ENCODE data around the gene AMHR2. TPM values are rescaled to one million over a fixed set of nuclear protein-coding genes. Genes with fewer than 3 reads are reported as not detected.

Gene AMHR2
- total RNA-seq, 1 donor from 2014 or later: not detected

- Mint-ChIP-seq H3K36me3 (ENCODE audit: low read depth) (peaks cover 57% of the 10 kb centered on the region), H3K27ac (ENCODE audit: unreplicated experiment) (peak overlapping the region; percentile 78), H3K9me3 (ENCODE audit: low read depth) (no peaks in the 10 kb centered on the region), H3K4me1 (ENCODE audit: low read depth) (peaks cover 29% of the 10 kb centered on the region), H3K27me3 (ENCODE audit: low read depth) (no peaks in the 10 kb centered on the region), H3K4me3 (ENCODE audit: unreplicated experiment) (no peak overlapping the region)
- DNase-seq (ENCODE audit: low spot score): no peak
- TF ChIP-seq, protein P1, sequence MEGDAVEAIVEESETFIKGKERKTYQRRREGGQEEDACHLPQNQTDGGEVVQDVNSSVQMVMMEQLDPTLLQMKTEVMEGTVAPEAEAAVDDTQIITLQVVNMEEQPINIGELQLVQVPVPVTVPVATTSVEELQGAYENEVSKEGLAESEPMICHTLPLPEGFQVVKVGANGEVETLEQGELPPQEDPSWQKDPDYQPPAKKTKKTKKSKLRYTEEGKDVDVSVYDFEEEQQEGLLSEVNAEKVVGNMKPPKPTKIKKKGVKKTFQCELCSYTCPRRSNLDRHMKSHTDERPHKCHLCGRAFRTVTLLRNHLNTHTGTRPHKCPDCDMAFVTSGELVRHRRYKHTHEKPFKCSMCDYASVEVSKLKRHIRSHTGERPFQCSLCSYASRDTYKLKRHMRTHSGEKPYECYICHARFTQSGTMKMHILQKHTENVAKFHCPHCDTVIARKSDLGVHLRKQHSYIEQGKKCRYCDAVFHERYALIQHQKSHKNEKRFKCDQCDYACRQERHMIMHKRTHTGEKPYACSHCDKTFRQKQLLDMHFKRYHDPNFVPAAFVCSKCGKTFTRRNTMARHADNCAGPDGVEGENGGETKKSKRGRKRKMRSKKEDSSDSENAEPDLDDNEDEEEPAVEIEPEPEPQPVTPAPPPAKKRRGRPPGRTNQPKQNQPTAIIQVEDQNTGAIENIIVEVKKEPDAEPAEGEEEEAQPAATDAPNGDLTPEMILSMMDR (IDR thresholded peaks at IDR 0.05): no peak
These were observed 37.4 kb downstream of the AMHR2 start for GRCh38 chr12:53461059-53461458.

DNA sequence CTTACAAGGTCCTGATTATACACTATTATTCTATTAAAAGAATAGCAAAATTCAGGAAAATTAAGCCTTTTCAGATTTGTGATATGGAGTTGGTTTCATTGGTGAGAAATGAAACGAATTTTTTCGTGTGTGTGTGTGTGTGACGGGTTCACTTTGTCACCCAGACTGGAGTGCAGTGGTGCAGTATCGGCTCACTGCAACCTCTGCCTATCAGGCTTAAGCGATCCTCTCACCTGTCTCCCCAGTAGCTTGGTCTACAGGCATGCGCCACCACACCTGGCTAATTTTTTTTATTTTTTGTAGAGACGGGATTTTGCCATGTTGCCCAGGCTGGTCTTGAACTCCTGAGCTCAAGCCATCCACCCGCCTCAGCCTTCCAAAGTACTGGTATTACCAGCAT is 37.9 kb downstream of the AMHR2 start:
- no peaks in the 10 kb centered on the region for H3K27me3 Mint-ChIP-seq (ENCODE audit: low read depth)
- peak overlapping the region; percentile 22 for H3K27ac Mint-ChIP-seq (ENCODE audit: unreplicated experiment)
- H3K9me3 Mint-ChIP-seq (ENCODE audit: low read depth): no peaks in the 10 kb centered on the region
- DNase-seq (ENCODE audit: low spot score): no peak
- TF ChIP-seq, protein P1 (IDR thresholded peaks at IDR 0.05): no peak
- peaks cover 60% of the 10 kb centered on the region for H3K36me3 Mint-ChIP-seq (ENCODE audit: low read depth)
- H3K4me1 Mint-ChIP-seq (ENCODE audit: low read depth): peaks cover 29% of the 10 kb centered on the region
- H3K4me3 Mint-ChIP-seq (ENCODE audit: unreplicated experiment): no peak overlapping the region

DNA sequence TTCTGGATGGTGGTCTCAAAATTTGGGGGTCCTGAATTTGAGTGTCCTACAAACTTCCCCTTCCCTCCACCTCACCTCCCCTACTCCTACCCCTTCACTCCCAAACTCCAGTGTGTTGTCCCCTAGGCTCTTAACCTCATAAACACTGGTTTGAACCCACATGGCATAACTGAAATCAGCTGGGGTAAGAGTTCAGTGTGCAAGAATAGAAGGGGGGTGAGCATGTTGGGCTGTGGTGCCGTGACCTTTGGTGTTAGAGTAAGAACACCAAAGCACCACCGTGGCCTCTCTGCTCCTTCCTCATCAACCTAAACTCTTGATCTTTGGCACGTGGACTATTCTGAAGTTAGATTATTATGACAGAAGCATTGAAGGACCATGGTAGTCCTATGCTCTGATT is 39.3 kb downstream of the AMHR2 start:
- Mint-ChIP-seq H3K27ac (ENCODE audit: unreplicated experiment) (no peak overlapping the region), H3K9me3 (ENCODE audit: low read depth) (no peaks in the 10 kb centered on the region), H3K27me3 (ENCODE audit: low read depth) (no peaks in the 10 kb centered on the region), H3K4me1 (ENCODE audit: low read depth) (peaks cover 29% of the 10 kb centered on the region), H3K36me3 (ENCODE audit: low read depth) (peaks cover 69% of the 10 kb centered on the region), H3K4me3 (ENCODE audit: unreplicated experiment) (no peak overlapping the region)
- no peak for DNase-seq (ENCODE audit: low spot score)
- TF ChIP-seq, protein P1 (IDR thresholded peaks at IDR 0.05): no peak

DNA sequence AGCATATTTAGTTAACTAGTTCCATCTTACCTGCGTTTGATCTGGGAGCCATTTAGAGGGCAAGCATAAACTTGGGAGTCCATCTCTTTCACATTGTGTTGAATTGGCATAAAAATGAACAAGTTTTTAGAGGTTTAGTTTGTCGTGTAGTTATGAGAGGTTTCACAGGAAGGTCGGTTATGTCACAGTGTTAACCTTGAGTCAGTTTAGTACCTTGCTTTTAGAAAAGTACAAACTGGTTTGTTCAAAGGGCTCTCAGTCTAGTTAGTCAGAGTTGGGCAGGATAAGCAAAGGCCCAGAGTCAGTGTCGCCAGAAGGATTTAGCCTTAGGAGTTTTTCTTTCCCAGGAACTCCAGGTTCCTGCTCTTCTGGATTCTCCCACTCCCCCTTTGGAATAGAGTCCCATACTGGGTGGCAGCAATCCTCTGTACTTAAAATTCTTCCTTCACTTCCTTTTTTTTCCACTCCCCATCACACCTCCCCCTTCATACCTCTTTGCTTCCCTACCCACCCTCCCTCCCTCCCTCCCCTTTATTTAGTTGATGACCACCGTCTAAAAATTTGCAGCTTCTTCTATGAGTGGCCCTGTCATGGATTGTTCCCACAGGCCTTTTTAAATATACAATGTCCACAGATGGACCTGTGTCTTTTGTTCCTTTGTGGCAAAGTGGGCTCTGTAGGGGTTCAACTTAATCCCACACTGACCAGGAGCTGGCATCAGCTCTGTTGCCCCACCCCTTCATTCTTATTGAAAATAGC is 40.3 kb downstream of the AMHR2 start:
- H3K4me1 Mint-ChIP-seq (ENCODE audit: low read depth): peaks cover 29% of the 10 kb centered on the region
- no peaks in the 10 kb centered on the region for H3K9me3 Mint-ChIP-seq (ENCODE audit: low read depth)
- H3K36me3 Mint-ChIP-seq (ENCODE audit: low read depth): peaks cover 69% of the 10 kb centered on the region
- peak overlapping the region; percentile 37 for H3K27ac Mint-ChIP-seq (ENCODE audit: unreplicated experiment)
- TF ChIP-seq, protein P1 (IDR thresholded peaks at IDR 0.05): no peak
- H3K4me3 Mint-ChIP-seq (ENCODE audit: unreplicated experiment): no peak overlapping the region
- no peak for DNase-seq (ENCODE audit: low spot score)
- H3K27me3 Mint-ChIP-seq (ENCODE audit: low read depth): no peaks in the 10 kb centered on the region

DNA sequence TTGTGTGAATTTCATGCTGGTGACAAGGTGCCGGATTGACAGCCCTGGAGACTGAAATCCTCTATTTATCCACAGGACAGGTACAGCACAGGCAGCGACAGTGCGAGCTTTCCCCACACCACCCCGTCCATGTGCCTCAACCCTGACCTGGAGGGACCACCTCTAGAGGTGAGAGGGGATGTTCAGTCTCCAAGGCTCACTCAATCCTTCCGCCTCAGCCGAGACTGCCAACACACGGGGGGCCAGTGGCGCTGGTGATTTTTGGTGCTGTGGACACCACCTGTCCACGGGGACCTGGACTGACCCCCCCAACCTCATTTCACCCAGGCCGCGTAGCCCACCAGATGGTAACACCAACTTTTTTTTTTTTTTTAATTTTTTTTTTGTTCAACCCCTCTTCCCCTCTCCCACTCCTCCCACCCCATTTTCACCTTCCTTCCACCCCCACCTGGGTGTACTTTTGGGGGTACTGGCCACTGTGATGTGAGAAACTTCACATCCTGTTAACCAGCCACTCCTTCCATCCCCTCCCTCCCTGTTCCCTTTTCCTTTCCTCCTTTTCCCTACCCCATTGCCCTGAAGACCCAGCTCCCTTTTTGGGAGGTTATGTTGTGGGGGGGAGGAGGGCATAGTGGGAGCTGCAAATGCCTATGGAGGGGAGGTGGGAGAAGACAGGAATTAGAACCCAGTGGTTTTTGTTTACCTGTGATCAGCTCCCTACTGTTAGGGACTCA is 41.2 kb downstream of the AMHR2 start:
- TF ChIP-seq, protein P1 (IDR thresholded peaks at IDR 0.05): no peak
- Mint-ChIP-seq H3K27me3 (ENCODE audit: low read depth) (no peaks in the 10 kb centered on the region), H3K27ac (ENCODE audit: unreplicated experiment) (peak overlapping the region; percentile 18), H3K9me3 (ENCODE audit: low read depth) (no peaks in the 10 kb centered on the region), H3K4me1 (ENCODE audit: low read depth) (peaks cover 23% of the 10 kb centered on the region), H3K36me3 (ENCODE audit: low read depth) (peaks cover 63% of the 10 kb centered on the region), H3K4me3 (ENCODE audit: unreplicated experiment) (no peak overlapping the region)
- DNase-seq (ENCODE audit: low spot score): peak; percentile 68
